ENCODE results near the gene ANO1.

Gene ANO1

DNA sequence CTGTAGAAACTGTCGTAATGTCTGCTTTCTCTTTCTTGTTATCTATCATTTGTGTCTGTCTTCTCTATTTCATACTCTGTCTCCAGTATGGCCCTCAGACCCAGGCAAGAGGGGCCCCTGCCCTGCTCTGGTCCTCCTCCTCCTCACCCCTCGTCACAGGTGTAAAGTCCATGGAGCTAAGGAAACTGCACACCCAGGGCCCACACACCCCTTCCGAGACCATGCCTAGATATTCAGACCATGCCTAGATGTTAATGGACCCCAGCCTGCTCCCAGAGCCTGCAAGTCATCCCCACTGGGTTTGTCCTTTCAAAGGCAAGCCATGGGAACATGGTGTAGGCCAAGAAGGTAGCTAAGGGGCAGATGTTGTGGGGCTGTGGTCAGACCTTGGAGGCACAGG, 24.1 kb upstream of the ANO1 start:
- no peak for DNase-seq

DNA sequence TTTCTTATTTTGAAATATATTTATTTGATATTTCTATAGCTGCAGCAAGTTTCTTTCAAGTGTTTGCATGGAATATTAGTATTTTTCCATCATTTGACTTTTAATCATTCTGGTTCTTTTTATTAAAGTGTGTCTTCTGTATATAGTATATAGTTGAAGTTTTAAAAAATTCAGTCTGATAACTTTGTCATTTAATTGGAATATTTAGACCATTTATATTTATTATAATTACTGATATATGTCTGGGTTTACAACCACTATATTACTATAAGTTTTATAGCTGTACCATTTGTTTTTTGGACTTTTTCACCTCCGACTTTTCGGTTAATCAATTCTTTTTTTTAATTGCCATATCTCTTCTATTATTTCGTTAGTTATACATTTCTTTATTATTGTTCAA, 22.7 kb upstream of the ANO1 start:
- DNase-seq, result no peak

- DNase-seq, result no peak
These were observed 21.0 kb upstream of the ANO1 start for GRCh38 chr11:70057080-70057479.

DNA sequence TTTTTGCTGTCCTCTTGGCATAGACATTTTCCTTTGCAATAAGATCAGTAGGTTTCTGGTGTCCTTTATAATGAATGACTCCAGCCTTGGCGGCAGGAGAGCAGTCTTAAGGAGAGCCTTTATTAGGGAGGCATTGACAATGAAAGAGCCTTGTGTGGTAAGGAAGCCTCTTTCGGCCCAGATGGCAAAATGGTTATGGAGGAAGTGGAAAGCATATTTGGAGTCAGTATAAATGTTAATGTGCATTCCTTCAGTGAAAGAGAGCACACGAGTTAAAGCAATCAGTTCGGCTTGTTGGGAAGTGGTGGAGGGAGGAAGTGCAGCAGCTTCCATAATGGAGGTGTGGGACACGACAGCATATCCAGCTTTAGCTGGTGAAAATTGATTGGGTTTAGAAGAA, 18.1 kb upstream of the ANO1 start:
- DNase-seq, result no peak

DNA sequence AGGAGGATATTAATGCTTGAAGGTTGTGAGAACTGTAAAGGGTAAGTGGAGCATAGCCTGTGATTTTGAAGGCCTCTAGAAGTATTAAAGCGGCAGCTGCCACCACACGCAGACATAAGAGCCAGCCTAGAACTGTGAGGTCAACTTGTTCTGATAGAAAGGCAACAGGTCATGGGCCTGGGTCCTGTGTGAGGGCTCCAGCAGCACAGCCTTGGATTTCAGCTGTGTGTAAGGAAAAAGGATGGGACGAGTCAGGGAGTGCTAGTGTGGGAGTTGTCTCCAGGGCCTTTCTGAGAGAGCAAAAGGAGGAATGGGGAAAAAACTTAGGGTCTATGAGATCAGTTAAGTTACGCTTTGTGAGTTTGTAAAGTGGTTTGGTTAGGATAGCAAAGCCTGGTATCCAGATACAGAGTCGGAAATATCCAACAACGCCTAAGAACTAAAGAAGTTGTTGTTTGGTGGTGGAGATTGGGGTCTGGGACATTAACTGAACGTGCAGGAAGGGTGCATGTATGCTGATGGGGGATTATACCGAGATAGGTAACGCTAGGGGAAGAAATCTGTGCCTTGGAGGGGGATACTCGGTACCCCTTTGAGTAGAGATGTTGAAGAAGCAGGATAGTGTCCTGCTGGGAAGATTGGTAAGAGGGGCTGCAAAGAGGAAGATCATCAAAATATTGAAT, 17.4 kb upstream of the ANO1 start:
- no peak for DNase-seq

GRCh38 chr11:70061734-70062133, 16.4 kb upstream of the ANO1 start:
- no peak for DNase-seq

DNA sequence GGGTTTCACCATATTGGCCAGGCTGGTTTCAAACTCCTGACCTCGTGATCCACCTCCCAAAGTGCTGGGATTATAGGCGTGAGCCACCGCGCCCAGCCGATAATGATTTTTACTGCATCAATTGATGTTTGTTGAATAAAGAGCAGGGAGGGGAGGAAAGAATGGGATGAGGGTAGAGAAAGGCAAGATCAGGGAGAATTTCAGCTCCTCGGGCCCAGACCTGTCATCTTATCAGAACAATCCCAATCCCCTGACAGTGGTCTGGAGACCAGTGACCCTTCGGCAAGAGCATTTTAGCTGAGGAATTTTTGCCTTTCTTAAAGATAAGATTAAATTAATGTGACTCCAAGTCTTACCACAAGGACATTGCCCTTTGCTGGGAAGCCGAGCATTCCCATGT, 15.0 kb upstream of the ANO1 start:
- no peak for DNase-seq

DNA sequence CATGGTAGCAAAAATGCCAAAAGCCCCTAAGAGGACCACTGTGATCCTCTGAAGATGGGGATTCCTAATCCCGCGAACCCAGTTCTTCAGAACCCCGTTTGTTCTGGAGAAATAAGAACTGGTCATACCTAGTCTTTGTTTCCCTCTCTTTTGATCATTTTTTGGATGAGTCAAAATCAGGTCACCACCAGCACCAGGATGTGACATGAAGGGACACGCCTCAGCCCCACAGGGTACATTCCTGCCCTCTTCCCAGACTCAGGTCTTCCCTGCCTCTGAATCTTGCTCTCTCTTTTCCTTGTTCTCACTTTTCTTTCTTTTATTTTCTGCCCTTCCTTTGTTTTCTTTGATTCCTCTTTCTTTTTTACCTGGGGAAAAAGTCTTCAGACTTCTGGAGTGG, 14.6 kb upstream of the ANO1 start:
- DNase-seq, result no peak

- DNase-seq, result no peak
These were observed 13.9 kb upstream of the ANO1 start for GRCh38 chr11:70064008-70064725.

GRCh38 chr11:70064726-70065317, 13.3 kb upstream of the ANO1 start:
- DNase-seq, result no peak

DNA sequence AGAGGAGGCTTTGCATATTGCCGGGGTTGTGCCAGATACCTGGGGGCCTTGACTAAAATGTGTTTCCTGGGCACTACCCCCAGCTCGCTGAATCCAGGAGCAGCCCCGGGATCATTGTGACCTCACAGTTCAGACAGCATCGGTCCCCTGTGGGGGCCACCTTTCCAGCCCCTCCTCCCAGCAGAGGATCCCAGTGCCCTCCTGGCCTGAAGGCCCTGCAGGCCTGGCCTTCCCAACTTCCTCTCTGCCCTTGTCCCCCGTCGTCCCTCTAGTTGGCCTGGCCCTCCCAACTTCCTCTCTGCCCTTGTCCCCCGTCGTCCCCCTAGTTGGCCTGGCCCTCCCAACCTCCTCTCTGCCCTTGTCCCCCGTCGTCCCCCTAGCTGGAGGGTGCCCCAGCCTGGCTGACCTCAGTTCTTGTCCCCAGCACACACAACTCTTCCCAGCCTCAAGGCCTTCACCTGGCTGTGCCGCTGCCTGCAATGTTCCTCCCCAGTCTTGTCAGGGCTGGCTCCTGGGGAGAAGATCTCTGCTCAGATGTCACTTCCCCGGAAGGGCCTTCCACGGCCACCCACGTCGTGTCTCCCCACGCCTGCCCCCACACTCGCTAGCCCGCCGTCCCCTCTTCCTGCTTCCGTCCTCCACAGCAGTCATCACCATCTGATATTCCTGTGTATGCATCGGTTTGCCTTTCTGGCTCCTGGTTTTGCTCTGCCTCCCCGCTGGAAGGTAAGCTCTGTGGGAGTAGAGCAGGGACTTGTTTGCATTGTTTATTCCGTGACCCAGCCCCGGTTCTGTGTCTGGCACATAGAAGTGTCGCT, 12.6 kb upstream of the ANO1 start:
- DNase-seq, result no peak

- DNase-seq, result no peak
These were observed 12.0 kb upstream of the ANO1 start for GRCh38 chr11:70066136-70066520.

- DNase-seq, result no peak
These were observed 11.5 kb upstream of the ANO1 start for GRCh38 chr11:70066628-70067027.

- no peak for DNase-seq
These were observed 11.1 kb upstream of the ANO1 start for GRCh38 chr11:70067036-70067435.

DNA sequence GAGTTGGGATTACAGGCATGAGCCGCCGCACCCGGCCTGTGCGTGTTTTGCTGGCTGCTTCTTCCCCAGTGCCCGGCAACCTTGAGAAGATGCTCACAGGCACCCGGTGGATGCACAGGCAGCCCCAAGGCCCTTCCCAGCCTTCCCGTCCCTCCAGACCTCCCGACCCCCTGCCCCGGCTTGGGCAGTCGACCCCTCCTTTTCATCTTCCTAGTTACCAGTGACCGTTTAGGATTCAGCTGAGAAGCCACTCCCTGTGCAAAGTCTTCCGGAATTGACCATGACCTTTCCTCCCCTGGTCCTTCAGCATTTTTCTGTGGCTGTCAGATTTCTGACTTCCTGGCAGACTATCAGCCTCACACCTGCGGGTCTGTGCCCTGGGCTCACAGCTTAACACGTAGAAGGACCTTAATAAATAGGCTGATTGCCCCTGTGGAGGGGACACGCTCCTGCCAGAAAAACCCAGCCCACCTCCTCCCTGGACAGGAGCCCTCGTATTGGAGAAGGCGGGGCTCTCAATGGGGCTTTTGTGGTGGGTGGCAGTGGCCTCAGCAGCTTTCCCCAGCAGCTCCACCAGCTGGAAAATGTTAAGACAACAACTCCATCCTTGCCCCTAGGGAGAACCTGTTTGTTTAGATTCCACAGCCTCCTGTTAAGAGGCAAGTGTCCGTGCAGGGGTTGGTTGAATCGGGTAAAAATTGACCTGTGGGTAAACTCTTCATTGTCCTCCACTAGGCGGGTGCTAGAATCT, 10.4 kb upstream of the ANO1 start:
- no peak for DNase-seq

GRCh38 chr11:70068345-70068744, 9.8 kb upstream of the ANO1 start:
- DNase-seq, result no peak

DNA sequence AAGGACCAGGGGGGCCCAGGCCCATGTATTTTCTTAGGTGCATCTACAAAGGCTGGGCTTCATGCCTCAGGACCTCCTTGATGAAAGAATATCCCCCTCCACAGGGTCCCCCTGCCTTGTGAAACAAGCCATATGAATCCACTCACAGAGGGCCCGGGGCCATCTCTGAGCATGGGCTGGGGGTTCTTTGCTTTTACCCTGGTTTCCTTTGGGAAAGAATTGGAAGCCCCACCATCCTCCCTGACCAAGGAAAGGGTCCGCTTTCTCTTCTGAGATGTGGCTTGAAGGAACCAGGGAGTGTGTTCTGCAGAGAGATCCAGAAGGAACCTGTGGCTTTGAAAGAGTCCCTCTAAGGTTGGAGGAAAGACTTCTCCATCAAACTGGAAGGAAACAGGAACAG, 9.2 kb upstream of the ANO1 start:
- no peak for DNase-seq

- no peak for DNase-seq
These were observed 7.4 kb upstream of the ANO1 start for GRCh38 chr11:70070706-70071105.

GRCh38 chr11:70071996-70072395, 6.1 kb upstream of the ANO1 start:
- DNase-seq, result no peak

DNA sequence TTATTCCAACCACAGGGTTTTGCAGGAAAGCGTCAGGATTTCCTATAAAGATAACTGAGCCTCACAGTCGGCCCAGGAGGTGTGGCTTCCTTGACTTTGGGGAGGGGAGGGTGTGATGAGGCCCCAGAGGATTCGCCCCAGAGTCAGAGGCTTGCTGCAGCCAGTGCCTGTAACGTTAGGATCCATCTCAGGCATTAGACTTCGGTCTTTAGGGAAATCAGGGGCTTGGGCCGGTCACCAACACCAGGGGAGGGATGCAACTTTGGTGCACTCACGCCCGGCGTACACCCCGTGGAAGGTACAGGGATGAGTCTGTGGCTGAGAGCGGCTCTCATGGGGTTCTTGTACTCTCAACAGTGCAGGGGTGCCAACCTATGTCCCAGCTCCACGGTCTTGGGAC, 5.7 kb upstream of the ANO1 start:
- no peak for DNase-seq

- DNase-seq, result no peak
These were observed 5.0 kb upstream of the ANO1 start for GRCh38 chr11:70072861-70073755.

DNA sequence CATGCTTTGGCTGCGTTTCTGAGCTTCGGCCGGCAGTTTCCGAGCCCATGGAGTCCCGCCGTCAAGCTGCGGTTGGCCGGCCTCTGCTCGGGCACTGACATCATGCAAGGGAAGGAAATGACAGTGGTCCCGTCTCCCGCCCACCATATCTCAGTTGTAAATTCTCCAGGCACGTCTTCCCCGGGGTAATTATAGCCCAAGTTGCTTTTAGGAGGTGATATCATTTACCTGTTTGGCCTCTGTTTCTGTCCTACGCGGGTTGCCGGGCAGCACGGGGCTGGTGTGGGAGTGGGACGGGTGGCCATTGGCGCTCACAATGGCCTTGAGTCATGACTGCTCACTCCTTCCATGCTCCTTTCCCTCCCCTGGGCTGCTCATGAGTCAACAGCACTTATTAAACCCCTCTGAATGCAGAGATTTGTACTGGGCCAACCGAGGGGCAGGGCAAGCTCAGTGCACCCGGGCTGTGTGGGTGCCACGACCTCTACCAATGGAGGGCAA, 4.2 kb upstream of the ANO1 start:
- DNase-seq, result peak; percentile 35
